ENCODE results near the gene FGF3. TPM values are rescaled to one million over a fixed set of nuclear protein-coding genes. Genes with fewer than 3 reads are reported as not detected.

The FGF3 gene
- total and polyA plus RNA-seq, 9 of the 15 experiments (the other 6 are each of a cell fraction or from before 2014, with no cell fraction given), result not detected

GRCh38 chr11:69852056-69852455 lies 32.8 kb upstream of the FGF3 start (continued):
- TF ChIP-seq ZBTB40 (IDR thresholded peaks at IDR 0.05), result no peak
- TF ChIP-seq ZBTB40 (CRISPR knock-in tag; IDR thresholded peaks at IDR 0.05), result no peak

- ChIA-PET CTCF (ENCODE audit: low intra/inter-chr PET ratio) (no interaction called here), POLR2A (no interaction called here)
- TF ChIP-seq ZNF175 (CRISPR knock-in tag; IDR thresholded peaks at IDR 0.05; ENCODE audit: low read depth), result no peak
- TF ChIP-seq NFIC (IDR thresholded peaks at IDR 0.05), result 0 out of 2 replicates have a peak, but pooled peaks have one; percentile 27
- no TSS peak for BruUV-seq (replicated peaks)
- H3K4me2 ChIP-seq (ENCODE audit: insufficient read depth, low read length), result no peak overlapping the region
- in situ Hi-C loops (cut with MboI) (no loop called here), intact Hi-C loops (cut with micrococcal nuclease) (no loop called here)
- H3K4me1 ChIP-seq (replicated peaks in 1 of 2; ENCODE audit: control insufficient read depth in 2 of 2, insufficient read depth in 2 of 2, low read length in 2 of 2), result no peaks in the 10 kb centered on the region
- H3K9me3 ChIP-seq (replicated peaks; ENCODE audit: control insufficient read depth, insufficient read depth, low read depth, low read length), result no peaks in the 10 kb centered on the region
- no peak overlapping the region for H2AFZ ChIP-seq (ENCODE audit: low read depth, low read length)
- ATAC-seq (no peak), FAIRE-seq (no peak), DNase-seq (ENCODE audit: extremely low read depth in 1 of 4, low spot score in 3 of 4) (no peak)
- no peaks in the 10 kb centered on the region for H3K36me3 ChIP-seq (ENCODE audit: control insufficient read depth, insufficient read depth, low read length)
- H3K27me3 ChIP-seq (ENCODE audit: control insufficient read depth in 2 of 2, insufficient read depth in 2 of 2, low read length in 2 of 2), result peaks cover 0 to 7% of the 10 kb centered on the region in 2 experiments; a peak in 2 of 5 replicates
- no peak overlapping the region for H3K4me3 ChIP-seq
- H3K9me1 ChIP-seq (ENCODE audit: control insufficient read depth, insufficient read depth, low read length), result peaks cover 4% of the 10 kb centered on the region
- H4K20me1 ChIP-seq (replicated peaks; ENCODE audit: control insufficient read depth, insufficient read depth, low read length), result no peaks in the 10 kb centered on the region
- no peak overlapping the region for H3K27ac ChIP-seq (ENCODE audit: extremely low read depth, low read depth, low read length)
- no peaks in the 10 kb centered on the region for H3K79me2 ChIP-seq (ENCODE audit: control insufficient read depth, insufficient read depth, low read length)
- H3K9ac ChIP-seq (ENCODE audit: insufficient read depth in 1 of 2, low read depth in 2 of 2, low read length in 2 of 2), result no peak overlapping the region
These were observed 29.0 kb upstream of the FGF3 start for GRCh38 chr11:69848201-69848600.

Data from K562 (cell line).